K562 (cell line): Measurements from ENCODE around the gene EXOSC6. TPM values are rescaled to one million over a fixed set of nuclear protein-coding genes. Genes with fewer than 3 reads are reported as not detected.

Experiments used
- ATAC-seq: fragments of 200-7000 bp; cut with Tn5 transposase; 3 replicates; pipeline ENCODE4 v1.9.1; 2020; ENCODE audit warnings: moderate library complexity
- BruUV-seq: library from RNA; stranded (reverse); fragments of 400-500 nt; replicated peaks from 2 replicates; lab custom pipeline; 2021; lab: Mats Ljungman, UMichigan
- CTCF ChIA-PET: fragments of 300-600 bp; formaldehyde crosslinking; extraction: SDS; loops from one replicate; lab custom pipeline; 2021; ENCODE audit warnings: low intra/inter-chr PET ratio; lab: Yijun Ruan, JAX
- POLR2A ChIA-PET: fragments of 300-600, 350-650 bp; sonication (Branson Sonifier 250); formaldehyde crosslinking; extraction: SDS; loops from one replicate; lab custom pipeline; 2021; ENCODE audit warnings: antibody characterized with exemption, inconsistent platforms; lab: Yijun Ruan, JAX
- DNase-seq, 4 experiments: peaks; one replicate each; pipeline versions ENCODE4 v3.0.0 to v3.0.0-alpha.2; 2011 to 2018; ENCODE audit warnings: low spot score in 3 of 4, mixed read lengths in 3 of 4; ENCODE audit errors: extremely low read depth in 1 of 4
- FAIRE-seq: peaks from 2 replicates; lab custom pipeline; 2011; peaks lifted over from hg19 to GRCh38; lab: Jason Lieb, UNC
- H2AFZ ChIP-seq: 2 replicates; pipeline ENCODE4 v1.6.0; 2011; ENCODE audit warnings: low read depth, low read length, control low read depth, inconsistent platforms
- H3K27ac ChIP-seq: fragments of 200-600 bp; 3 replicates; pipeline ENCODE4 v1.8.0; 2011; ENCODE audit warnings: low read depth, mild to moderate bottlenecking, control low read depth, inconsistent platforms, low read length, moderate library complexity, mixed read lengths; ENCODE audit errors: extremely low read depth
- H3K27me3 ChIP-seq, 2 experiments: fragments of 300-600 bp in 1 of 2; 2 replicates in 1 of 2; 3 replicates in 1 of 2; pipeline versions ENCODE4 v1.6.0 to v1.8.0; 2011; ENCODE audit warnings: inconsistent platforms in 2 of 2, low read length in 2 of 2, mild to moderate bottlenecking in 1 of 2, mixed read lengths in 1 of 2, moderate library complexity in 1 of 2; ENCODE audit not compliant: control insufficient read depth in 2 of 2, insufficient read depth in 2 of 2
- H3K36me3 ChIP-seq: fragments of 300-600 bp; 3 replicates; pipeline ENCODE4 v1.8.0; 2011; ENCODE audit warnings: mild to moderate bottlenecking, low read length, inconsistent platforms; ENCODE audit not compliant: control insufficient read depth, insufficient read depth
- H3K4me1 ChIP-seq, 2 experiments: fragments of 200-600 bp in 1 of 2; replicated peaks in 1 of 2; 2 replicates in 1 of 2; 3 replicates in 1 of 2; pipeline versions ENCODE4 v1.5.1 to v1.8.0; 2011; ENCODE audit warnings: inconsistent platforms in 2 of 2, low read length in 2 of 2, mild to moderate bottlenecking in 1 of 2, mixed read lengths in 1 of 2, moderate library complexity in 1 of 2; ENCODE audit not compliant: control insufficient read depth in 2 of 2, insufficient read depth in 2 of 2
- H3K4me2 ChIP-seq: 2 replicates; pipeline ENCODE4 v1.6.1; 2011; ENCODE audit warnings: low read length, control low read depth, inconsistent platforms, mixed read lengths; ENCODE audit not compliant: insufficient read depth
- H3K4me3 ChIP-seq: fragments of 200-600 bp; sonication (generic), shearing (Covaris generic); 2 replicates; pipeline ENCODE4 v1.5.1; 2016; ENCODE audit warnings: control low read depth, inconsistent platforms
- H3K79me2 ChIP-seq: fragments of 200-600 bp; 3 replicates; pipeline ENCODE4 v1.8.0; 2011; ENCODE audit warnings: low read length, inconsistent platforms; ENCODE audit not compliant: control insufficient read depth, insufficient read depth
- H3K9ac ChIP-seq, 2 experiments: 2 replicates each; pipeline versions ENCODE4 v1.6.0 to v1.6.1; 2011; ENCODE audit warnings: low read depth in 2 of 2, low read length in 2 of 2, control low read depth in 1 of 2, inconsistent platforms in 1 of 2, mild to moderate bottlenecking in 1 of 2, mixed read lengths in 1 of 2; ENCODE audit not compliant: insufficient read depth in 1 of 2
- H3K9me1 ChIP-seq: one replicate; pipeline ENCODE4 v1.6.0; 2011; ENCODE audit warnings: inconsistent platforms, mild to moderate bottlenecking, low read length, moderate library complexity; ENCODE audit not compliant: control insufficient read depth, insufficient read depth
- H3K9me3 ChIP-seq: replicated peaks from 2 replicates; pipeline ENCODE4 v1.5.1; 2011; ENCODE audit warnings: low read depth, low read length, inconsistent platforms; ENCODE audit not compliant: control insufficient read depth, insufficient read depth
- H4K20me1 ChIP-seq: replicated peaks from 2 replicates; pipeline ENCODE4 v1.6.1; 2011; ENCODE audit warnings: low read length, inconsistent platforms, mixed read lengths; ENCODE audit not compliant: control insufficient read depth, insufficient read depth
- ASH1L ChIP-seq: fragments of 450-650 bp; IDR thresholded peaks from 2 replicates; pipeline ENCODE4 v1.6.1; 2018; ENCODE audit warnings: borderline replicate concordance, mild to moderate bottlenecking, low read depth; ENCODE audit not compliant: partially characterized antibody
- POLR2G ChIP-seq: fragments of 200-400 bp; formaldehyde crosslinking; IDR thresholded peaks from 2 replicates; pipeline ENCODE4 v1.6.1; 2017; ENCODE audit warnings: low read depth, mild to moderate bottlenecking, antibody characterized with exemption, low read length, moderate library complexity
- RBFOX2 ChIP-seq: fragments of 200-400 bp; formaldehyde crosslinking; IDR thresholded peaks from 2 replicates; pipeline ENCODE4 v1.6.1; 2017; ENCODE audit warnings: low read depth, mild to moderate bottlenecking, low read length, moderate library complexity
- WGBS: fragments of 100-300 bp; shearing (Covaris generic); methylation state at CpG from one replicate; pipeline ENCODE4 v1.1.6; 2016; ENCODE audit warnings: low coverage, mixed read lengths; ENCODE audit not compliant: insufficient coverage; ENCODE audit errors: missing lambda C conversion rate; 5-methylcytosine and 5-hydroxymethylcytosine counted together
- in situ Hi-C: fragments of 300-500 bp; cut with MboI; formaldehyde crosslinking; loops from 4 replicates; pipeline ENCODE4 v1.15.0; 2018; ENCODE audit warnings: inconsistent platforms, mixed read lengths
- intact Hi-C: fragments of 100-400 bp; cut with micrococcal nuclease; formaldehyde crosslinking; loops from 2 replicates; pipeline ENCODE4 v1.14.2; 2022
- polyA plus RNA-seq, 8 experiments: library from polyadenylated mRNA; depleted of rRNA in 4 of 8; stranded (reverse) in 5 of 8; unstranded in 3 of 8; fragments of >200 nt; fragmentation: Nextera tagmentation in 2 of 8; fragmentation: Illumina TruSeq in 1 of 8; extraction: Ambion mirVana in 2 of 8; extraction: Trizol in 1 of 8; gene quantifications; 2 replicates each; pipeline versions ENCODE4 v1.2.1 to v1.2.3, GENCODE V29; 2011 to 2014; ENCODE audit warnings: inconsistent platforms in 1 of 8, missing spikeins in 1 of 8
- total RNA-seq, 7 experiments: library from RNA; depleted of rRNA in 6 of 7; stranded (reverse); fragments of >200 nt in 6 of 7; fragmentation: Illumina TruSeq in 2 of 7; extraction: Trizol in 2 of 7; gene quantifications; 2 replicates each; pipeline versions ENCODE4 v1.2.1 to v1.2.3, GENCODE V29; 2011 to 2021; ENCODE audit warnings: low replicate concordance in 1 of 7
- TF ChIP-seq, protein P1 (sequence below): sonication (generic); formaldehyde crosslinking; IDR thresholded peaks from 2 replicates; pipeline ENCODE4 v1.8.0; 2022; ENCODE audit warnings: missing genetic modification reagents, mild to moderate bottlenecking, moderate library complexity, borderline replicate concordance
- TF ChIP-seq, protein P2 (sequence below): sonication (generic); formaldehyde crosslinking; IDR thresholded peaks from 2 replicates; pipeline ENCODE4 v1.8.0; 2022; ENCODE audit warnings: mild to moderate bottlenecking, missing genetic modification reagents, borderline replicate concordance

Gene EXOSC6
- total and polyA plus RNA-seq, 9 of the 15 experiments (the other 6 are each of a cell fraction or from before 2014, with no cell fraction given): 9.2 to 29.0 (median 15.6) TPM

DNA sequence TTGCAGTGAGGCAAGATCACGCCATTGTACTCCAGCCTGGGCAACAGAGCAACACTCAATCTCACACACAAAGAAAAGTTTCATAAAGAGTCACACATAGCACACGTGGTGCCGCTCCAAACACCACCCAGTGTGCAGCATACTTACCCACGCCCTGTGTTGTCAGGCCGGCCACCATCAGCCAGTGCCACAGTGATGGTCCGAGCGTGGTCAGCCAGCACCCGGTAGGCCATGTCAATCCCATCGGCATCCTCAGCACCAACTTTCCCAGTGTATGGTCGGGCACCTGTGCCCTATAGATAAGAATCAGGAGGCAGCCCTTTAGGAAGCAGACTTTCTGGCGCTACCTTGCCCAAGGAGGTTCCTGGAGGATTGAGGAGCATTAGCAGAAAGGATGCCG lies 17.7 kb upstream of the EXOSC6 start:
- in situ Hi-C loops (loop anchor here (10.0 kb wide), 1 partner anchor 275 kb away; no protein-coding TSS in a partner anchor), intact Hi-C loops (loop anchor here (10.0 kb wide), 1 partner anchor 265 kb away; no protein-coding TSS in a partner anchor)
- 92% methylated on average over 12 of the region's 12 CpGs for WGBS
- H3K4me1 ChIP-seq: no peaks in the 10 kb centered on the region
- no peak overlapping the region for H3K4me2 ChIP-seq
- peaks cover 91% of the 10 kb centered on the region for H3K36me3 ChIP-seq
- H4K20me1 ChIP-seq: peaks cover 9% of the 10 kb centered on the region
- no peak overlapping the region for H3K27ac ChIP-seq
- no peak for FAIRE-seq
- no peaks in the 10 kb centered on the region for H3K27me3 ChIP-seq
- peaks cover 13% of the 10 kb centered on the region; the same call in 1 of the 3 replicates for H3K79me2 ChIP-seq
- CTCF ChIA-PET: no interaction called here
- no peaks in the 10 kb centered on the region for H3K9me3 ChIP-seq
- peak in 1 of 4 experiments; percentile 6 for DNase-seq
- H3K9me1 ChIP-seq: no peaks in the 10 kb centered on the region
- POLR2A ChIA-PET: no interaction called here
- BruUV-seq: no TSS peak
- H3K9ac ChIP-seq: no peak overlapping the region
- no peak for ATAC-seq
- H2AFZ ChIP-seq: no peak overlapping the region
- no peak overlapping the region for H3K4me3 ChIP-seq
- TF ChIP-seq RBFOX2: peak; percentile 62
- TF ChIP-seq, protein P1, sequence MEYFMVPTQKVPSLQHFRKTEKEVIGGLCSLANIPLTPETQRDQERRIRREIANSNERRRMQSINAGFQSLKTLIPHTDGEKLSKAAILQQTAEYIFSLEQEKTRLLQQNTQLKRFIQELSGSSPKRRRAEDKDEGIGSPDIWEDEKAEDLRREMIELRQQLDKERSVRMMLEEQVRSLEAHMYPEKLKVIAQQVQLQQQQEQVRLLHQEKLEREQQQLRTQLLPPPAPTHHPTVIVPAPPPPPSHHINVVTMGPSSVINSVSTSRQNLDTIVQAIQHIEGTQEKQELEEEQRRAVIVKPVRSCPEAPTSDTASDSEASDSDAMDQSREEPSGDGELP (CRISPR knock-in tag): no peak
- peak; percentile 51; the same call in 1 of the 2 replicates for TF ChIP-seq POLR2G
- TF ChIP-seq, protein P2, sequence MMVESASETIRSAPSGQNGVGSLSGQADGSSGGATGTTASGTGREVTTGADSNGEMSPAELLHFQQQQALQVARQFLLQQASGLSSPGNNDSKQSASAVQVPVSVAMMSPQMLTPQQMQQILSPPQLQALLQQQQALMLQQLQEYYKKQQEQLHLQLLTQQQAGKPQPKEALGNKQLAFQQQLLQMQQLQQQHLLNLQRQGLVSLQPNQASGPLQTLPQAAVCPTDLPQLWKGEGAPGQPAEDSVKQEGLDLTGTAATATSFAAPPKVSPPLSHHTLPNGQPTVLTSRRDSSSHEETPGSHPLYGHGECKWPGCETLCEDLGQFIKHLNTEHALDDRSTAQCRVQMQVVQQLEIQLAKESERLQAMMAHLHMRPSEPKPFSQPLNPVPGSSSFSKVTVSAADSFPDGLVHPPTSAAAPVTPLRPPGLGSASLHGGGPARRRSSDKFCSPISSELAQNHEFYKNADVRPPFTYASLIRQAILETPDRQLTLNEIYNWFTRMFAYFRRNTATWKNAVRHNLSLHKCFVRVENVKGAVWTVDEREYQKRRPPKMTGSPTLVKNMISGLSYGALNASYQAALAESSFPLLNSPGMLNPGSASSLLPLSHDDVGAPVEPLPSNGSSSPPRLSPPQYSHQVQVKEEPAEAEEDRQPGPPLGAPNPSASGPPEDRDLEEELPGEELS (CRISPR knock-in tag): no peak
- TF ChIP-seq ASH1L: no peak
